Thoracic aorta (tissue), 2 donors: ENCODE results near the gene CELA3B. TPM values are rescaled to one million over a fixed set of nuclear protein-coding genes. Genes with fewer than 3 reads are reported as not detected.
"Not testable (repeated sequence)": the region's sequence is repeated elsewhere in the genome, so short reads cannot be mapped to it uniquely, and the experiment has no call there.

Experiments used
- ATAC-seq: fragments of 150-250 bp; one replicate; pipeline ENCODE4 v1.8.0; 2017; ENCODE audit warnings: low read depth; ENCODE audit not compliant: insufficient number of reproducible peaks, low FRiP score
- DNase-seq: peaks from one replicate; pipeline ENCODE4 v3.0.0-alpha.2; 2020; ENCODE audit warnings: low spot score
- H3K27ac ChIP-seq, 2 donors: fragments of 200-600 bp; sonication (generic); 1 replicate in 1 of 2; 2 replicates in 1 of 2; pipeline ENCODE4 v1.5.1; 2016; ENCODE audit warnings: mild to moderate bottlenecking in 2 of 2, moderate library complexity in 2 of 2
- H3K27me3 ChIP-seq: fragments of 200-600 bp; sonication (generic); replicated peaks from 2 replicates; pipeline ENCODE4 v1.6.0; 2016; ENCODE audit warnings: mild to moderate bottlenecking; ENCODE audit not compliant: insufficient read depth
- H3K36me3 ChIP-seq: fragments of 200-600 bp; sonication (generic); one replicate; pipeline ENCODE4 v1.5.1; 2016
- H3K4me1 ChIP-seq, 2 donors: fragments of 200-600 bp; sonication (generic); 1 replicate in 1 of 2; 2 replicates in 1 of 2; pipeline versions ENCODE4 v1.5.1 to v1.6.0; 2016; ENCODE audit warnings: low read depth in 2 of 2, mild to moderate bottlenecking in 1 of 2; ENCODE audit not compliant: control insufficient read depth in 1 of 2
- H3K4me3 ChIP-seq: fragments of 200-600 bp; sonication (generic); 2 replicates; pipeline ENCODE4 v1.5.1; 2016; ENCODE audit warnings: mild to moderate bottlenecking
- H3K9me3 ChIP-seq: fragments of 200-600 bp; sonication (generic); 2 replicates; pipeline ENCODE4 v1.5.1; 2016
- CTCF ChIP-seq: fragments of 200-600 bp; sonication (generic); IDR thresholded peaks from one replicate; pipeline ENCODE4 v1.5.1; 2019; ENCODE audit warnings: antibody characterized with exemption
- total RNA-seq, 2 donors: library from RNA; depleted of rRNA; stranded (reverse); fragments of >200 nt; gene quantifications; one replicate each; pipeline versions ENCODE4 v1.1.0 to v1.2.3, GENCODE V29; 2016

The CELA3B gene
- total RNA-seq, 2 donors from 2014 or later = 2.0 TPM; not detected in 1

- Histone ChIP-seq H3K4me1 (peaks cover 5 to 8% of the 10 kb centered on the region in 2 donors), H3K9me3 (no peaks in the 10 kb centered on the region), H3K27ac (no peak overlapping the region), H3K4me3 (no peak overlapping the region), H3K27me3 (no peaks in the 10 kb centered on the region), H3K36me3 (no peaks in the 10 kb centered on the region)
- DNase-seq (no peak), ATAC-seq (no peak)
- TF ChIP-seq CTCF = no peak
Observed at GRCh38 chr1:22030473-22030872, 53.7 kb downstream of the CELA3B start.

- Histone ChIP-seq H3K27ac (no peak overlapping the region), H3K9me3 (no peaks in the 10 kb centered on the region), H3K27me3 (no peaks in the 10 kb centered on the region), H3K4me3 (no peak overlapping the region), H3K36me3 (no peaks in the 10 kb centered on the region), H3K4me1 (peaks cover 1 to 2% of the 10 kb centered on the region in 2 donors)
- DNase-seq (no peak), ATAC-seq (no peak)
- no peak for TF ChIP-seq CTCF
Observed at GRCh38 chr1:22031214-22031962, 54.6 kb downstream of the CELA3B start.

- DNase-seq, H3K4me1 ChIP-seq, H3K27me3 ChIP-seq, H3K9me3 ChIP-seq, ATAC-seq, H3K4me3 ChIP-seq, H3K27ac ChIP-seq, H3K36me3 ChIP-seq: not testable (repeated sequence)
Observed at GRCh38 chr1:22034834-22035233, 58.0 kb downstream of the CELA3B start.

- Histone ChIP-seq H3K4me1 (no peaks in the 10 kb centered on the region), H3K36me3 (no peaks in the 10 kb centered on the region), H3K27me3 (no peaks in the 10 kb centered on the region), H3K27ac (no peak overlapping the region), H3K9me3 (no peaks in the 10 kb centered on the region), H3K4me3 (no peak overlapping the region)
- no peak for ATAC-seq
- no peak for DNase-seq
- no peak for TF ChIP-seq CTCF
Observed at GRCh38 chr1:22037520-22037919, 60.7 kb downstream of the CELA3B start.

- no peak for ATAC-seq
- Histone ChIP-seq H3K27ac (no peak overlapping the region), H3K27me3 (no peaks in the 10 kb centered on the region), H3K4me1 (no peaks in the 10 kb centered on the region), H3K36me3 (no peaks in the 10 kb centered on the region), H3K9me3 (no peaks in the 10 kb centered on the region), H3K4me3 (no peak overlapping the region)
- DNase-seq = no peak
- no peak for TF ChIP-seq CTCF
Observed at GRCh38 chr1:22038036-22038435, 61.2 kb downstream of the CELA3B start.

Other genes with a start within 250 kb of the CELA3B start
- 10 to 100 TPM; 48.9 to 77.5 TPM for gene USP48, start 193.9 kb upstream of the CELA3B start, total RNA-seq
- gene LDLRAD2, start 164.8 kb upstream of the CELA3B start, total RNA-seq = under 1 TPM in 1 of 2 donors, not detected in 1; 0.27 TPM
- 100 to 1,000 TPM; 684 to 846 TPM for gene HSPG2, start 39.7 kb upstream of the CELA3B start, total RNA-seq
- 1 to 10 TPM; 2.0 to 6.6 TPM for gene CELA3A, start 24.6 kb downstream of the CELA3B start, total RNA-seq
- 100 to 1,000 TPM; 156 to 187 TPM for gene CDC42, start 75.7 kb downstream of the CELA3B start, total RNA-seq
- not detected for gene WNT4, start 166.1 kb downstream of the CELA3B start, total RNA-seq